DMS 273 (cell line): ENCODE results near the gene MSMB.
"Not testable (repeated sequence)": the region's sequence is repeated elsewhere in the genome, so short reads cannot be mapped to it uniquely, and the experiment has no call there.

Experiments
- DNase-seq: peaks from one replicate; lab custom pipeline; 2025; ENCODE audit not compliant: unreplicated experiment; lab: John Stamatoyannopoulos, UW

The MSMB gene

GRCh38 chr10:46014683-46015405, 31.2 kb downstream of the MSMB start:
- DNase-seq: no peak

GRCh38 chr10:46014206-46014605, 31.9 kb downstream of the MSMB start:
- DNase-seq: no peak

- DNase-seq: no peak
Observed at GRCh38 chr10:46012746-46013145, 33.3 kb downstream of the MSMB start.

- DNase-seq: no peak
Observed at GRCh38 chr10:46006219-46006618, 39.9 kb downstream of the MSMB start.

GRCh38 chr10:46005383-46005782, 40.7 kb downstream of the MSMB start:
- no peak for DNase-seq

GRCh38 chr10:46004963-46005362, 41.1 kb downstream of the MSMB start:
- no peak for DNase-seq

GRCh38 chr10:46002916-46003693, 43.0 kb downstream of the MSMB start:
- no peak for DNase-seq

GRCh38 chr10:46002189-46002687, 43.8 kb downstream of the MSMB start:
- not testable (repeated sequence) for DNase-seq

GRCh38 chr10:46001187-46001756, 44.8 kb downstream of the MSMB start:
- no peak for DNase-seq

GRCh38 chr10:46000538-46000937, 45.5 kb downstream of the MSMB start:
- no peak for DNase-seq

GRCh38 chr10:45999955-46000354, 46.1 kb downstream of the MSMB start:
- DNase-seq: not testable (repeated sequence)

- DNase-seq: no peak
Observed at GRCh38 chr10:45997994-45998763, 47.9 kb downstream of the MSMB start.

GRCh38 chr10:45997557-45997956, 48.5 kb downstream of the MSMB start:
- no peak for DNase-seq

- DNase-seq: not testable (repeated sequence)
Observed at GRCh38 chr10:45985590-45985989, 60.5 kb downstream of the MSMB start.

- DNase-seq: not testable (repeated sequence)
Observed at GRCh38 chr10:45984473-45984872, 61.6 kb downstream of the MSMB start.

GRCh38 chr10:45983538-45984186, 62.4 kb downstream of the MSMB start:
- peak; percentile 46 for DNase-seq
